GM23248 (cell line): Measurements from ENCODE around the gene PLEKHD1.

Experiments used
- EZH2 ChIP-seq: fragments of 200-600 bp; sonication (generic); IDR thresholded peaks from 2 replicates; pipeline ENCODE4 v1.6.1; 2018; ENCODE audit warnings: antibody characterized with exemption, mild to moderate bottlenecking; ENCODE audit not compliant: insufficient read depth, poor library complexity, severe bottlenecking
- EZH2phosphoT487 ChIP-seq: fragments of 200-600 bp; sonication (generic); IDR thresholded peaks from 2 replicates; pipeline ENCODE4 v1.6.1; 2018; ENCODE audit warnings: antibody characterized with exemption, moderate library complexity, mild to moderate bottlenecking, low read depth; ENCODE audit not compliant: insufficient read depth

GRCh38 chr14:69559581-69560011 lies 75.1 kb downstream of the PLEKHD1 start:
- no peak for TF ChIP-seq EZH2phosphoT487
- no peak for TF ChIP-seq EZH2
